ENCODE data around the gene TSPAN2.

Gene TSPAN2

GRCh38 chr1:115099693-115100050 is 10.4 kb upstream of the TSPAN2 start (continued):
- TF ChIP-seq PPARA (CRISPR knock-in tag; IDR thresholded peaks at IDR 0.05; ENCODE audit: borderline replicate concordance) (no peak), POU6F1 (CRISPR knock-in tag; IDR thresholded peaks at IDR 0.05; ENCODE audit: borderline replicate concordance, low read depth) (no peak), ARNTL (CRISPR knock-in tag; IDR thresholded peaks at IDR 0.05; ENCODE audit: borderline replicate concordance, low read depth) (no peak), CREB5 (CRISPR knock-in tag; IDR thresholded peaks at IDR 0.05; ENCODE audit: low read depth) (no peak), ZNF8 (CRISPR knock-in tag; IDR thresholded peaks at IDR 0.05) (no peak), ESRRG (CRISPR knock-in tag; IDR thresholded peaks at IDR 0.05) (no peak), ZNF70 (CRISPR knock-in tag; IDR thresholded peaks at IDR 0.05) (no peak), ZC3H10 (CRISPR knock-in tag; IDR thresholded peaks at IDR 0.05) (no peak), BACH2 (CRISPR knock-in tag; IDR thresholded peaks at IDR 0.05; ENCODE audit: borderline replicate concordance) (no peak), TOX (CRISPR knock-in tag; IDR thresholded peaks at IDR 0.05; ENCODE audit: borderline replicate concordance) (no peak), GLIS3 (CRISPR knock-in tag; IDR thresholded peaks at IDR 0.05) (no peak), ZFP30 (CRISPR knock-in tag; IDR thresholded peaks at IDR 0.05) (no peak)

- no peak for TF ChIP-seq CSDC2 (CRISPR knock-in tag; IDR thresholded peaks at IDR 0.05)
- no peak for TF ChIP-seq CREB5 (CRISPR knock-in tag; IDR thresholded peaks at IDR 0.05; ENCODE audit: low read depth)
- TF ChIP-seq ISL1 (CRISPR knock-in tag; IDR thresholded peaks at IDR 0.05) = no peak
- TF ChIP-seq TCF4 (CRISPR knock-in tag; IDR thresholded peaks at IDR 0.05; ENCODE audit: borderline replicate concordance) = no peak
- no peak; the same call in 2 of the 3 replicates for ATAC-seq
These were observed 9.8 kb upstream of the TSPAN2 start for GRCh38 chr1:115098979-115099692.

- TF ChIP-seq ARNTL (CRISPR knock-in tag; IDR thresholded peaks at IDR 0.05; ENCODE audit: borderline replicate concordance, low read depth) (no peak), RARB (CRISPR knock-in tag; IDR thresholded peaks at IDR 0.05) (no peak), SNAI2 (CRISPR knock-in tag; IDR thresholded peaks at IDR 0.05) (no peak), CSRNP3 (CRISPR knock-in tag; IDR thresholded peaks at IDR 0.05) (no peak), ZFP3 (CRISPR knock-in tag; IDR thresholded peaks at IDR 0.05) (no peak), GLIS3 (CRISPR knock-in tag; IDR thresholded peaks at IDR 0.05) (no peak), PATZ1 (CRISPR knock-in tag; IDR thresholded peaks at IDR 0.05; ENCODE audit: borderline replicate concordance) (no peak), POU6F1 (CRISPR knock-in tag; IDR thresholded peaks at IDR 0.05; ENCODE audit: borderline replicate concordance, low read depth) (no peak), CSDC2 (CRISPR knock-in tag; IDR thresholded peaks at IDR 0.05) (no peak), BACH2 (CRISPR knock-in tag; IDR thresholded peaks at IDR 0.05; ENCODE audit: borderline replicate concordance) (no peak), TOX (CRISPR knock-in tag; IDR thresholded peaks at IDR 0.05; ENCODE audit: borderline replicate concordance) (no peak), ISL1 (CRISPR knock-in tag; IDR thresholded peaks at IDR 0.05) (no peak), OSR1 (CRISPR knock-in tag; IDR thresholded peaks at IDR 0.05) (no peak), ZNF70 (CRISPR knock-in tag; IDR thresholded peaks at IDR 0.05) (no peak), ESRRG (CRISPR knock-in tag; IDR thresholded peaks at IDR 0.05) (no peak), TCF4 (CRISPR knock-in tag; IDR thresholded peaks at IDR 0.05; ENCODE audit: borderline replicate concordance) (no peak), ZNF8 (CRISPR knock-in tag; IDR thresholded peaks at IDR 0.05) (no peak), ZC3H10 (CRISPR knock-in tag; IDR thresholded peaks at IDR 0.05) (no peak), ZFP30 (CRISPR knock-in tag; IDR thresholded peaks at IDR 0.05) (no peak), TSHZ2 (CRISPR knock-in tag; IDR thresholded peaks at IDR 0.05) (no peak)
- no peak for ATAC-seq
These were observed 2.9 kb upstream of the TSPAN2 start for GRCh38 chr1:115092175-115092574.
